ENCODE measurements around the gene FREM3.
A peak's percentile ranks its signal among the peaks of the same experiment; 100 is the strongest.

Gene FREM3

GRCh38 chr4:143617994-143618679 is 82.3 kb downstream of the FREM3 start:
- no peak overlapping the region for H3K4me3 ChIP-seq (replicated peaks; ENCODE audit: low read depth, low read length)
- DNase-seq (ENCODE audit: low read depth): peak; percentile 39
- TF ChIP-seq CTCF (IDR thresholded peaks at IDR 0.05; ENCODE audit: low read length, missing control alignments): no peak

- TF ChIP-seq CTCF (IDR thresholded peaks at IDR 0.05; ENCODE audit: low read length, missing control alignments): no peak
- H3K4me3 ChIP-seq (replicated peaks; ENCODE audit: low read depth, low read length): no peak overlapping the region
- no peak for DNase-seq (ENCODE audit: low read depth)
Measured at GRCh38 chr4:143616771-143617170, 83.7 kb downstream of the FREM3 start.

GRCh38 chr4:143609492-143609891 is 91.0 kb downstream of the FREM3 start:
- no peak for DNase-seq (ENCODE audit: low read depth)
- no peak overlapping the region for H3K4me3 ChIP-seq (replicated peaks; ENCODE audit: low read depth, low read length)
- no peak for TF ChIP-seq CTCF (IDR thresholded peaks at IDR 0.05; ENCODE audit: low read length, missing control alignments)

- no peak overlapping the region for H3K4me3 ChIP-seq (replicated peaks; ENCODE audit: low read depth, low read length)
- no peak for DNase-seq (ENCODE audit: low read depth)
- TF ChIP-seq CTCF (IDR thresholded peaks at IDR 0.05; ENCODE audit: low read length, missing control alignments): no peak
Measured at GRCh38 chr4:143606480-143606879, 94.0 kb downstream of the FREM3 start.

- TF ChIP-seq CTCF (IDR thresholded peaks at IDR 0.05; ENCODE audit: low read length, missing control alignments): no peak
- DNase-seq (ENCODE audit: low read depth): no peak
Measured at GRCh38 chr4:143599827-143600226, 100.6 kb downstream of the FREM3 start.

GRCh38 chr4:143598816-143599215 is 101.7 kb downstream of the FREM3 start:
- no peak for DNase-seq (ENCODE audit: low read depth)
- no peak for TF ChIP-seq CTCF (IDR thresholded peaks at IDR 0.05; ENCODE audit: low read length, missing control alignments)
- no peak overlapping the region for H3K4me3 ChIP-seq (replicated peaks; ENCODE audit: low read depth, low read length)

More at GRCh38 chr4:143599827-143600226, 100.6 kb downstream of the FREM3 start:
- no peak overlapping the region for H3K4me3 ChIP-seq (replicated peaks; ENCODE audit: low read depth, low read length)

- TF ChIP-seq CTCF (IDR thresholded peaks at IDR 0.05; ENCODE audit: low read length, missing control alignments): no peak
- DNase-seq (ENCODE audit: low read depth): no peak
- no peak overlapping the region for H3K4me3 ChIP-seq (replicated peaks; ENCODE audit: low read depth, low read length)
Measured at GRCh38 chr4:143597276-143597675, 103.2 kb downstream of the FREM3 start.

All from fibroblast of pulmonary artery (primary cell).